ENCODE data around the gene HDAC5. TPM values are rescaled to one million over a fixed set of nuclear protein-coding genes. Genes with fewer than 3 reads are reported as not detected.

The HDAC5 gene
- total RNA-seq, 2 experiments from 2014 or later, result 31.4 to 41.5 TPM

- no peak overlapping the region for H2AFZ ChIP-seq (ENCODE audit: low read length)
- no peak for DNase-seq (ENCODE audit: low spot score)
- peaks cover 18% of the 10 kb centered on the region for H3K36me3 ChIP-seq (ENCODE audit: insufficient read depth, low read length)
- BruUV-seq (replicated peaks), result no TSS peak
- no peak overlapping the region for H3K27ac ChIP-seq (ENCODE audit: low read depth, low read length, poor library complexity, severe bottlenecking)
- no peaks in the 10 kb centered on the region for H4K20me1 ChIP-seq (ENCODE audit: insufficient read depth, low read length)
- no peaks in the 10 kb centered on the region for H3K9me2 ChIP-seq (ENCODE audit: insufficient read depth, low read length)
- POLR2A ChIA-PET, result no interaction called here
- TF ChIP-seq CTCF (conservative IDR thresholded peaks at IDR 0.05; ENCODE audit: low read length) (no peak), EZH2phosphoT487 (IDR thresholded peaks at IDR 0.05; ENCODE audit: borderline replicate concordance, low read depth, low read length) (no peak)
- intact Hi-C loops (cut with micrococcal nuclease; ENCODE audit: unreplicated experiment), result no loop called here
- H3K79me2 ChIP-seq (ENCODE audit: insufficient read depth, low read depth, low read length), result no peaks in the 10 kb centered on the region
- CTCF ChIA-PET (ENCODE audit: unreplicated experiment), result no interaction called here
- no peak overlapping the region for H3K4me3 ChIP-seq (ENCODE audit: low read depth, low read length, poor library complexity, severe bottlenecking)
- no peak overlapping the region for H3K4me2 ChIP-seq (ENCODE audit: low read length)
- H3K9me3 ChIP-seq (ENCODE audit: low read length), result no peaks in the 10 kb centered on the region
- H3K4me1 ChIP-seq (ENCODE audit: insufficient read depth, low read length, poor library complexity, severe bottlenecking), result peaks cover 14% of the 10 kb centered on the region
Observed at GRCh38 chr17:44093231-44093900, 30.1 kb downstream of the HDAC5 start.

DNA sequence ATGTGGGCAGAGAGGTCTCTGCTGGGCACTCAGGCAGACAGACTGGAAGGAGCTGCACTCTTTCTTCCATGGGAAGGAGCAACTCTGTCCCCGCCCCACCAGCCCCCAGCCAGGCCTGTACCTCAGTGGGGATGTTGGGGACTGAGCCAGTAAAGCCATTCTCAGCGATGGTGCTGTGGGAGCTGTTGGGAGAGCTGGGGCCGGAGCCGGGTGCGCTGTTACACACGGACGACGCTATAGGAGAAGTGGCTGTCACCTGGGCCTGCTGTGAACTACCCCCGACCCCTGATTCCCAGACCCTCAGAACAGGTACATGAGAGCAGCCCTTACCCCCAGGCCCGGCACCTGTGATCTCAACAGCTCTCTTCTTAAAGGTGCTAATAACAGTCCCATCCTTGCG is 31.4 kb downstream of the HDAC5 start:
- TF ChIP-seq CTCF (conservative IDR thresholded peaks at IDR 0.05; ENCODE audit: low read length), result no peak
- no peak for TF ChIP-seq EZH2phosphoT487 (IDR thresholded peaks at IDR 0.05; ENCODE audit: borderline replicate concordance, low read depth, low read length)
- no peaks in the 10 kb centered on the region for H3K79me2 ChIP-seq (ENCODE audit: insufficient read depth, low read depth, low read length)
- H3K9me2 ChIP-seq (ENCODE audit: insufficient read depth, low read length), result no peaks in the 10 kb centered on the region
- no peak overlapping the region for H3K4me2 ChIP-seq (ENCODE audit: low read length)
- CTCF ChIA-PET (ENCODE audit: unreplicated experiment), result no interaction called here
- POLR2A ChIA-PET, result no interaction called here
- H2AFZ ChIP-seq (ENCODE audit: low read length), result no peak overlapping the region
- intact Hi-C loops (cut with micrococcal nuclease; ENCODE audit: unreplicated experiment), result no loop called here
- no peak for DNase-seq (ENCODE audit: low spot score)
- H3K9me3 ChIP-seq (ENCODE audit: low read length), result no peaks in the 10 kb centered on the region
- BruUV-seq (replicated peaks), result no TSS peak
- peaks cover 14% of the 10 kb centered on the region for H3K4me1 ChIP-seq (ENCODE audit: insufficient read depth, low read length, poor library complexity, severe bottlenecking)
- no peak overlapping the region for H3K27ac ChIP-seq (ENCODE audit: low read depth, low read length, poor library complexity, severe bottlenecking)
- no peaks in the 10 kb centered on the region for H4K20me1 ChIP-seq (ENCODE audit: insufficient read depth, low read length)
- no peak overlapping the region for H3K4me3 ChIP-seq (ENCODE audit: low read depth, low read length, poor library complexity, severe bottlenecking)
- H3K36me3 ChIP-seq (ENCODE audit: insufficient read depth, low read length), result peaks cover 19% of the 10 kb centered on the region

- Histone ChIP-seq H3K36me3 (ENCODE audit: insufficient read depth, low read length) (peaks cover 19% of the 10 kb centered on the region), H3K4me2 (ENCODE audit: low read length) (no peak overlapping the region), H3K4me3 (ENCODE audit: low read depth, low read length, poor library complexity, severe bottlenecking) (no peak overlapping the region), H2AFZ (ENCODE audit: low read length) (no peak overlapping the region), H3K79me2 (ENCODE audit: insufficient read depth, low read depth, low read length) (no peaks in the 10 kb centered on the region), H3K27ac (ENCODE audit: low read depth, low read length, poor library complexity, severe bottlenecking) (no peak overlapping the region), H3K9me2 (ENCODE audit: insufficient read depth, low read length) (no peaks in the 10 kb centered on the region), H3K9me3 (ENCODE audit: low read length) (no peaks in the 10 kb centered on the region), H4K20me1 (ENCODE audit: insufficient read depth, low read length) (no peaks in the 10 kb centered on the region), H3K4me1 (ENCODE audit: insufficient read depth, low read length, poor library complexity, severe bottlenecking) (peaks cover 14% of the 10 kb centered on the region)
- TF ChIP-seq CTCF (conservative IDR thresholded peaks at IDR 0.05; ENCODE audit: low read length), result no peak
- no peak for TF ChIP-seq EZH2phosphoT487 (IDR thresholded peaks at IDR 0.05; ENCODE audit: borderline replicate concordance, low read depth, low read length)
- ChIA-PET CTCF (ENCODE audit: unreplicated experiment) (no interaction called here), POLR2A (no interaction called here)
- no peak for DNase-seq (ENCODE audit: low spot score)
- intact Hi-C loops (cut with micrococcal nuclease; ENCODE audit: unreplicated experiment), result no loop called here
- BruUV-seq (replicated peaks), result no TSS peak
Observed at GRCh38 chr17:44091200-44091997, 32.0 kb downstream of the HDAC5 start.

Measured in OCI-LY7 (cell line).